Liver (tissue), 9 donors: ENCODE measurements around the gene PCP2. TPM values are rescaled to one million over a fixed set of nuclear protein-coding genes. Genes with fewer than 3 reads are reported as not detected.

Source experiments
- DNase-seq: peaks from one replicate; pipeline ENCODE4 v3.0.0-alpha.2; 2017; ENCODE audit warnings: low spot score
- H3K27ac ChIP-seq, 2 donors: one replicate each; pipeline ENCODE4 v1.7.0; 2013; ENCODE audit warnings: inconsistent platforms in 2 of 2, low read length in 2 of 2, control low read depth in 1 of 2, low read depth in 1 of 2, mild to moderate bottlenecking in 1 of 2
- H3K27me3 ChIP-seq, 4 donors: one replicate each; pipeline versions ENCODE4 v1.6.1 to v1.7.0; 2013; ENCODE audit warnings: low read length in 3 of 4, inconsistent platforms in 1 of 4, mild to moderate bottlenecking in 1 of 4, moderate library complexity in 1 of 4; ENCODE audit not compliant: control insufficient read depth in 4 of 4, insufficient read depth in 4 of 4
- H3K36me3 ChIP-seq, 4 donors: one replicate each; pipeline versions ENCODE4 v1.6.1 to v1.7.0; 2013; ENCODE audit warnings: low read length in 3 of 4, mild to moderate bottlenecking in 3 of 4, low read depth in 1 of 4, moderate library complexity in 1 of 4; ENCODE audit not compliant: control insufficient read depth in 4 of 4, insufficient read depth in 3 of 4
- H3K4me1 ChIP-seq, 4 donors: one replicate each; pipeline versions ENCODE4 v1.6.1 to v1.7.0; 2013; ENCODE audit warnings: low read length in 3 of 4, mild to moderate bottlenecking in 3 of 4, moderate library complexity in 1 of 4; ENCODE audit not compliant: control insufficient read depth in 4 of 4, insufficient read depth in 4 of 4
- H3K4me3 ChIP-seq, 3 donors: one replicate each; pipeline versions ENCODE4 v1.6.1 to v1.7.0; 2013; ENCODE audit warnings: low read length in 3 of 3, control low read depth in 1 of 3, low read depth in 1 of 3, mild to moderate bottlenecking in 1 of 3
- H3K9ac ChIP-seq, 2 donors: one replicate each; pipeline ENCODE4 v1.7.0; 2013; ENCODE audit warnings: low read length in 2 of 2, mild to moderate bottlenecking in 2 of 2, moderate library complexity in 2 of 2, control low read depth in 1 of 2, low read depth in 1 of 2
- H3K9me3 ChIP-seq, 4 donors: one replicate each; pipeline versions ENCODE4 v1.6.1 to v1.7.0; 2013; ENCODE audit warnings: low read length in 3 of 4; ENCODE audit not compliant: control insufficient read depth in 4 of 4
- ATF3 ChIP-seq: IDR thresholded peaks from 2 replicates; pipeline ENCODE4 v1.6.1; 2016; ENCODE audit warnings: antibody characterized with exemption
- CTCF ChIP-seq: fragments of 150-350 bp; IDR thresholded peaks from 2 replicates; pipeline ENCODE4 v1.5.1; 2017; ENCODE audit warnings: improper control_type of control experiment, low read depth, low read length; ENCODE audit not compliant: missing input control
- EGR1 ChIP-seq, 2 donors: IDR thresholded peaks; 2 replicates each; pipeline ENCODE4 v1.6.1; 2016 to 2018; ENCODE audit warnings: antibody characterized with exemption in 2 of 2, low read depth in 2 of 2
- FOXA1 ChIP-seq: IDR thresholded peaks from 2 replicates; pipeline ENCODE4 v1.6.1; 2016; ENCODE audit warnings: antibody characterized with exemption
- GABPA ChIP-seq, 2 donors: IDR thresholded peaks in 1 of 2; conservative IDR thresholded peaks in 1 of 2; 2 replicates each; pipeline ENCODE4 v1.6.1; 2016; ENCODE audit warnings: antibody characterized with exemption in 2 of 2, mild to moderate bottlenecking in 1 of 2, moderate library complexity in 1 of 2
- HNF4A ChIP-seq, 2 donors: conservative IDR thresholded peaks; 2 replicates each; pipeline ENCODE4 v1.6.1; 2016; ENCODE audit warnings: antibody characterized with exemption in 2 of 2, mild to moderate bottlenecking in 2 of 2
- HNF4G ChIP-seq: IDR thresholded peaks from 2 replicates; pipeline ENCODE4 v1.6.1; 2016; ENCODE audit warnings: antibody characterized with exemption
- JUND ChIP-seq, 2 donors: IDR thresholded peaks; 2 replicates each; pipeline ENCODE4 v1.6.1; 2016; ENCODE audit warnings: antibody characterized with exemption in 2 of 2
- NR2F2 ChIP-seq: IDR thresholded peaks from 2 replicates; pipeline ENCODE4 v1.6.1; 2016; ENCODE audit warnings: antibody characterized with exemption
- RAD21 ChIP-seq, 2 donors: IDR thresholded peaks; 2 replicates each; pipeline ENCODE4 v1.6.1; 2016; ENCODE audit warnings: antibody characterized with exemption in 2 of 2, mild to moderate bottlenecking in 2 of 2
- RXRA ChIP-seq, 2 donors: IDR thresholded peaks; 2 replicates each; pipeline ENCODE4 v1.6.1; 2017 to 2018; ENCODE audit warnings: antibody characterized with exemption in 2 of 2, mild to moderate bottlenecking in 1 of 2
- SP1 ChIP-seq: IDR thresholded peaks from 2 replicates; pipeline ENCODE4 v1.6.1; 2018; ENCODE audit warnings: antibody characterized with exemption, mild to moderate bottlenecking
- TAF1 ChIP-seq: conservative IDR thresholded peaks from 2 replicates; pipeline ENCODE4 v1.6.1; 2016; ENCODE audit warnings: antibody characterized with exemption, mild to moderate bottlenecking
- YY1 ChIP-seq: IDR thresholded peaks from 2 replicates; pipeline ENCODE4 v1.6.1; 2016; ENCODE audit warnings: antibody characterized with exemption, mild to moderate bottlenecking
- WGBS: extraction: QIAGEN DNeasy Blood & Tissue Kit; methylation state at CpG from one replicate; pipeline ENCODE4 v1.1.7; 2013; 5-methylcytosine and 5-hydroxymethylcytosine counted together
- polyA plus RNA-seq, 2 donors: library from polyadenylated mRNA; stranded (reverse) in 1 of 2; unstranded in 1 of 2; fragments of 200-250 nt in 1 of 2; fragments of >200 nt in 1 of 2; fragmentation: Nextera tagmentation in 1 of 2; extraction: Ambion mirVana in 1 of 2; gene quantifications; one replicate each; pipeline versions ENCODE4 v1.2.1 to v1.2.3, GENCODE V29; 2013 to 2015
- total RNA-seq, 2 donors: library from RNA; depleted of rRNA; stranded (reverse); fragments of >200 nt; gene quantifications; one replicate each; pipeline ENCODE4 v1.2.3, GENCODE V29; 2014
- TF ChIP-seq, protein P1 (sequence below): IDR thresholded peaks from 2 replicates; pipeline ENCODE4 v1.6.1; 2016; ENCODE audit warnings: antibody characterized with exemption
- TF ChIP-seq, protein P2 (sequence below): IDR thresholded peaks from 2 replicates; pipeline ENCODE4 v1.6.1; 2016; ENCODE audit warnings: antibody characterized with exemption, mild to moderate bottlenecking
- TF ChIP-seq, protein P3 (sequence below): IDR thresholded peaks from 2 replicates; pipeline ENCODE4 v1.6.1; 2016; ENCODE audit warnings: antibody characterized with exemption
- donor health status: healthy.
- donor health status: healthy.
- donor health status: healthy.
- donor health status: healthy.
- donor health status: healthy.

Gene PCP2
- total and polyA plus RNA-seq, 4 donors = 0.08 to 0.25 TPM; not detected in 2

DNA sequence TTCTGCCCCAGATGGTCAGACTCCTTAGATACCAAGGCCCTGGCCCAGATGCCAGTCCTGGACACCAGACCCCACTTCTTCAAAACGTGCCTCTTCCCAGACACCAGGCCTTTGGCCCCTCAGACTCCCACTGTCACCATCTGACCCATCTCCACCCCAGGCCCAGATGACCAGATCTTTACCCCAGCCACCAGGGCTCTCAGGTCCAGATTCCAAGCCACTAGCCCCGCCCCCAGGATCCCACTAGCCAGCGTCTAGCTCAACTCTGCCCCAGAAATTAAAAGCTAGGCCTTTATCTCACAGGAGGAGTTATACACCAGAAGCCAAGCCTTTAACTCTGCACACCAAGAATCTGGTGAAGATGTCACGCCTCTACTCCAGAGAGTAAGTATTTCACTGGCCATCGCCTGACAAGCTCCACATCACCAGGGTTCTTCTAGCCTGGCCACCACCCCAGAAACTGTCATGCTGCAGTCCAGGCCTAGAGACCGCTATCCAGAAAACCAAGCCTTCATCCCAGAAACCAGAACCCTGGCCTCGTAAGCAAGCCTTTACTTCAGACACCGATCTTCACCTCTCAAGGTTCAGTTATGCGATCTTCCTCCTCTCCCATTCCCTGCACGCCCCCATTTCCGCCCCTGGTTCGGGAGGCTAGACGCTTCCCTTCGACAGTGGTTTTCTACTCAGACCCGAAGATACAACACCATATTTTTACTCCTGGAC lies 4.8 kb downstream of the PCP2 start (continued):
- TF ChIP-seq HNF4A (conservative IDR thresholded peaks at IDR 0.05) (no peak), RAD21 (IDR thresholded peaks at IDR 0.05) (no peak)

- no peak overlapping the region for H3K4me3 ChIP-seq
- no peak for DNase-seq
These were observed 6.4 kb downstream of the PCP2 start for GRCh38 chr19:7627166-7627565.

More at GRCh38 chr19:7627166-7627565, 6.4 kb downstream of the PCP2 start:
- Histone ChIP-seq H3K9ac (no peak overlapping the region), H3K9me3 (no peaks in the 10 kb centered on the region), H3K36me3 (peaks cover 12 to 47% (median 19%) of the 10 kb centered on the region in 4 donors), H3K4me1 (peaks cover 14 to 36% (median 27%) of the 10 kb centered on the region in 4 donors), H3K27me3 (no peaks in the 10 kb centered on the region), H3K27ac (no peak overlapping the region)
- TF ChIP-seq GABPA (IDR thresholded peaks at IDR 0.05 in 1 of 2, conservative IDR thresholded peaks at IDR 0.05 in 1 of 2) = no peak
- TF ChIP-seq JUND (IDR thresholded peaks at IDR 0.05) = no peak
- no peak for TF ChIP-seq RXRA (IDR thresholded peaks at IDR 0.05)
- TF ChIP-seq FOXA1 = no peak
- TF ChIP-seq NR2F2 = no peak
- TF ChIP-seq, protein P1, sequence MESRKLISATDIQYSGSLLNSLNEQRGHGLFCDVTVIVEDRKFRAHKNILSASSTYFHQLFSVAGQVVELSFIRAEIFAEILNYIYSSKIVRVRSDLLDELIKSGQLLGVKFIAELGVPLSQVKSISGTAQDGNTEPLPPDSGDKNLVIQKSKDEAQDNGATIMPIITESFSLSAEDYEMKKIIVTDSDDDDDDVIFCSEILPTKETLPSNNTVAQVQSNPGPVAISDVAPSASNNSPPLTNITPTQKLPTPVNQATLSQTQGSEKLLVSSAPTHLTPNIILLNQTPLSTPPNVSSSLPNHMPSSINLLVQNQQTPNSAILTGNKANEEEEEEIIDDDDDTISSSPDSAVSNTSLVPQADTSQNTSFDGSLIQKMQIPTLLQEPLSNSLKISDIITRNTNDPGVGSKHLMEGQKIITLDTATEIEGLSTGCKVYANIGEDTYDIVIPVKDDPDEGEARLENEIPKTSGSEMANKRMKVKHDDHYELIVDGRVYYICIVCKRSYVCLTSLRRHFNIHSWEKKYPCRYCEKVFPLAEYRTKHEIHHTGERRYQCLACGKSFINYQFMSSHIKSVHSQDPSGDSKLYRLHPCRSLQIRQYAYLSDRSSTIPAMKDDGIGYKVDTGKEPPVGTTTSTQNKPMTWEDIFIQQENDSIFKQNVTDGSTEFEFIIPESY = no peak
- no peak for TF ChIP-seq CTCF
- no peak for TF ChIP-seq EGR1 (IDR thresholded peaks at IDR 0.05; ENCODE audit: low read depth in 2 of 2)
- no peak for TF ChIP-seq HNF4G
- no peak for TF ChIP-seq HNF4A (conservative IDR thresholded peaks at IDR 0.05)
- TF ChIP-seq, protein P2, sequence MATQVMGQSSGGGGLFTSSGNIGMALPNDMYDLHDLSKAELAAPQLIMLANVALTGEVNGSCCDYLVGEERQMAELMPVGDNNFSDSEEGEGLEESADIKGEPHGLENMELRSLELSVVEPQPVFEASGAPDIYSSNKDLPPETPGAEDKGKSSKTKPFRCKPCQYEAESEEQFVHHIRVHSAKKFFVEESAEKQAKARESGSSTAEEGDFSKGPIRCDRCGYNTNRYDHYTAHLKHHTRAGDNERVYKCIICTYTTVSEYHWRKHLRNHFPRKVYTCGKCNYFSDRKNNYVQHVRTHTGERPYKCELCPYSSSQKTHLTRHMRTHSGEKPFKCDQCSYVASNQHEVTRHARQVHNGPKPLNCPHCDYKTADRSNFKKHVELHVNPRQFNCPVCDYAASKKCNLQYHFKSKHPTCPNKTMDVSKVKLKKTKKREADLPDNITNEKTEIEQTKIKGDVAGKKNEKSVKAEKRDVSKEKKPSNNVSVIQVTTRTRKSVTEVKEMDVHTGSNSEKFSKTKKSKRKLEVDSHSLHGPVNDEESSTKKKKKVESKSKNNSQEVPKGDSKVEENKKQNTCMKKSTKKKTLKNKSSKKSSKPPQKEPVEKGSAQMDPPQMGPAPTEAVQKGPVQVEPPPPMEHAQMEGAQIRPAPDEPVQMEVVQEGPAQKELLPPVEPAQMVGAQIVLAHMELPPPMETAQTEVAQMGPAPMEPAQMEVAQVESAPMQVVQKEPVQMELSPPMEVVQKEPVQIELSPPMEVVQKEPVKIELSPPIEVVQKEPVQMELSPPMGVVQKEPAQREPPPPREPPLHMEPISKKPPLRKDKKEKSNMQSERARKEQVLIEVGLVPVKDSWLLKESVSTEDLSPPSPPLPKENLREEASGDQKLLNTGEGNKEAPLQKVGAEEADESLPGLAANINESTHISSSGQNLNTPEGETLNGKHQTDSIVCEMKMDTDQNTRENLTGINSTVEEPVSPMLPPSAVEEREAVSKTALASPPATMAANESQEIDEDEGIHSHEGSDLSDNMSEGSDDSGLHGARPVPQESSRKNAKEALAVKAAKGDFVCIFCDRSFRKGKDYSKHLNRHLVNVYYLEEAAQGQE = no peak
- TF ChIP-seq, protein P3, sequence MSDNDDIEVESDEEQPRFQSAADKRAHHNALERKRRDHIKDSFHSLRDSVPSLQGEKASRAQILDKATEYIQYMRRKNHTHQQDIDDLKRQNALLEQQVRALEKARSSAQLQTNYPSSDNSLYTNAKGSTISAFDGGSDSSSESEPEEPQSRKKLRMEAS = no peak
- no peak for TF ChIP-seq YY1
- TF ChIP-seq SP1 = no peak
- TF ChIP-seq TAF1 = no peak
- TF ChIP-seq ATF3 = no peak
- WGBS = 94% methylated on average over 24 of the region's 24 CpGs
